Calu3 (cell line): ENCODE results near the gene SPAG16. TPM values are rescaled to one million over a fixed set of nuclear protein-coding genes. Genes with fewer than 3 reads are reported as not detected.

Experiments used
- BruUV-seq: library from RNA; stranded (reverse); fragments of 400-500 nt; replicated peaks from 2 replicates; lab custom pipeline; 2021; lab: Mats Ljungman, UMichigan
- CTCF ChIA-PET: fragments of 300-600 bp; sonication (Branson Sonifier 250); formaldehyde crosslinking; loops from one replicate; lab custom pipeline; 2022; ENCODE audit warnings: antibody characterized with exemption; lab: Charles Lee
- DNase-seq: peaks from one replicate; pipeline ENCODE4 v3.0.0; 2022
- H3K27ac Mint-ChIP-seq: one replicate; pipeline ENCODE4 v1.8.0; 2022; ENCODE audit warnings: mixed read lengths; ENCODE audit not compliant: unreplicated experiment
- H3K27me3 Mint-ChIP-seq: one replicate; pipeline ENCODE4 v1.8.0; 2022; ENCODE audit warnings: mixed read lengths; ENCODE audit not compliant: unreplicated experiment
- H3K36me3 Mint-ChIP-seq: one replicate; pipeline ENCODE4 v1.8.0; 2022; ENCODE audit warnings: mild to moderate bottlenecking, moderate library complexity, mixed read lengths; ENCODE audit not compliant: insufficient read depth, unreplicated experiment
- H3K4me1 Mint-ChIP-seq: one replicate; pipeline ENCODE4 v1.8.0; 2022; ENCODE audit warnings: mild to moderate bottlenecking, low read depth, mixed read lengths; ENCODE audit not compliant: unreplicated experiment
- H3K4me3 Mint-ChIP-seq: one replicate; pipeline ENCODE4 v1.8.0; 2022; ENCODE audit warnings: mild to moderate bottlenecking, low read depth, moderate library complexity, mixed read lengths; ENCODE audit not compliant: unreplicated experiment
- H3K9me3 Mint-ChIP-seq: one replicate; pipeline ENCODE4 v1.8.0; 2022; ENCODE audit warnings: low read depth, mixed read lengths; ENCODE audit not compliant: unreplicated experiment
- CTCF ChIP-seq: fragments of 200-600 bp; IDR thresholded peaks from one replicate; pipeline ENCODE4 v1.8.0; 2022; ENCODE audit warnings: antibody characterized with exemption; ENCODE audit not compliant: unreplicated experiment
- intact Hi-C: fragments of 100-400 bp; cut with micrococcal nuclease; formaldehyde crosslinking; loops from one replicate; pipeline ENCODE4 v1.10.0; 2022; ENCODE audit not compliant: unreplicated experiment
- total RNA-seq: library from RNA; stranded (reverse); gene quantifications from 2 replicates; pipeline ENCODE4 v1.2.3, GENCODE V29; 2022

Gene SPAG16
- total RNA-seq, 1 experiment from 2014 or later = 30.2 TPM

- Mint-ChIP-seq H3K27ac (no peak overlapping the region), H3K9me3 (peaks cover 8% of the 10 kb centered on the region), H3K36me3 (no peaks in the 10 kb centered on the region), H3K27me3 (no peaks in the 10 kb centered on the region), H3K4me3 (no peak overlapping the region), H3K4me1 (no peaks in the 10 kb centered on the region)
- intact Hi-C loops = no loop called here
- CTCF ChIA-PET = no interaction called here
- BruUV-seq = no TSS peak
- DNase-seq = no peak
- no peak for TF ChIP-seq CTCF
Measured at GRCh38 chr2:213722565-213722964, 438.3 kb downstream of the SPAG16 start.

- no peak for TF ChIP-seq CTCF
- no peaks in the 10 kb centered on the region for H3K27me3 Mint-ChIP-seq
- intact Hi-C loops = no loop called here
- BruUV-seq = no TSS peak
- CTCF ChIA-PET = interaction anchor here (0.7 kb wide), 1 partner anchor 1362 kb away, joined by 3 read pairs; no protein-coding TSS in a partner anchor
- no peak for DNase-seq
- H3K4me3 Mint-ChIP-seq = no peak overlapping the region
- no peak overlapping the region for H3K27ac Mint-ChIP-seq
- H3K4me1 Mint-ChIP-seq = no peaks in the 10 kb centered on the region
- peaks cover 8% of the 10 kb centered on the region for H3K9me3 Mint-ChIP-seq
- H3K36me3 Mint-ChIP-seq = no peaks in the 10 kb centered on the region
Measured at GRCh38 chr2:213723041-213723560, 438.8 kb downstream of the SPAG16 start.

- Mint-ChIP-seq H3K27me3 (no peaks in the 10 kb centered on the region), H3K4me1 (no peaks in the 10 kb centered on the region), H3K36me3 (no peaks in the 10 kb centered on the region), H3K9me3 (peaks cover 8% of the 10 kb centered on the region), H3K4me3 (no peak overlapping the region), H3K27ac (no peak overlapping the region)
- intact Hi-C loops = no loop called here
- no peak for TF ChIP-seq CTCF
- BruUV-seq = no TSS peak
- CTCF ChIA-PET = interaction anchor here (0.7 kb wide), 1 partner anchor 1361 kb away, joined by 3 read pairs; no protein-coding TSS in a partner anchor
- DNase-seq = no peak
Measured at GRCh38 chr2:213723707-213724106, 439.4 kb downstream of the SPAG16 start.

GRCh38 chr2:213726101-213726500 is 441.8 kb downstream of the SPAG16 start:
- CTCF ChIA-PET = no interaction called here
- Mint-ChIP-seq H3K4me1 (no peaks in the 10 kb centered on the region), H3K36me3 (no peaks in the 10 kb centered on the region), H3K4me3 (no peak overlapping the region), H3K27ac (no peak overlapping the region), H3K9me3 (peaks cover 5% of the 10 kb centered on the region), H3K27me3 (no peaks in the 10 kb centered on the region)
- intact Hi-C loops = no loop called here
- no peak for TF ChIP-seq CTCF
- no peak for DNase-seq
- no TSS peak for BruUV-seq
